BE2C (cell line): ENCODE measurements around the gene OSBPL2.

Source experiments
- DNase-seq: peaks from one replicate; pipeline ENCODE4 v3.0.0-alpha.2; 2020
- H3K27me3 ChIP-seq: fragments of 250-450 bp; sonication (Bioruptor Pico); 2 replicates; pipeline ENCODE4 v1.5.1; 2020; ENCODE audit warnings: mild to moderate bottlenecking
- H3K36me3 ChIP-seq: fragments of 250-450 bp; sonication (Bioruptor Pico); 2 replicates; pipeline ENCODE4 v1.5.1; 2020; ENCODE audit warnings: mild to moderate bottlenecking
- H3K4me1 ChIP-seq: fragments of 250-450 bp; sonication (Bioruptor Pico); 2 replicates; pipeline ENCODE4 v1.5.1; 2020
- H3K4me3 ChIP-seq: 2 replicates; pipeline ENCODE4 v1.5.1; 2011; ENCODE audit warnings: low read depth, low read length
- H3K9me3 ChIP-seq: fragments of 250-450 bp; sonication (Bioruptor Pico); 2 replicates; pipeline ENCODE4 v1.5.1; 2020
- TF ChIP-seq, protein P1 (sequence below): IDR thresholded peaks from 2 replicates; pipeline ENCODE4 v1.5.1; 2012; ENCODE audit warnings: mild to moderate bottlenecking, low read depth, low read length

Gene OSBPL2

DNA sequence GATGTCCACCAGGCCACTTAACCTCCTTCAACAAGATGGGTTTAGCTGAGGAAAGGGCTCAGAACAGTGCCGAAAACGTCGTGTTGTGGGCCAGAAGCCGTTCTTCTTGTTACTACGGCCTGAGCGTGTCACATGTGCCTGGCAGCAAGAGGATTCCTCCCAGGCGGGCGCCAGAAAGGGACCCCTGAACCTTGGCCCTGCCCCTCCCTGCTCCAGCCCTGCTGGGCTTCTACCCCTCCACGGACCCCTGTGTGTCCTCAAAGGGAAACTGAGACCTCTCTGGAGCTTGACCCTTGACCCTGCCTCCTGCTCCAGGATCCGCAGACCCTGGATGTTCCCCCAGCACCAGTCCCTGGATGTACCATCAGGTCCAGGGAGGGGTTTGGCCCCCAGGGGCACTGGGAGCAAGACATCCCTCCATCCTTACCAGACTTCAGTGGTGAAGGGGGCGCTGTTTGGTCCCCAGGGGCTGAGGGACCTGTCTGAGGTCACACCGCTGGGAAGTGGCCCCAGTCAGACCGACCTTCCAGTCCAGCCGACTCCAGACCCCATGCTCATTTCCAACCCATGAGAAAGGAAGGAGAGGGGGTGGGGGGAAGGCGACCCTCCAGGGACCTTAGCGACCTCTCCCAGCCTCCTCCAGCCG lies 28.3 kb upstream of the OSBPL2 start:
- H3K9me3 ChIP-seq = no peaks in the 10 kb centered on the region

DNA sequence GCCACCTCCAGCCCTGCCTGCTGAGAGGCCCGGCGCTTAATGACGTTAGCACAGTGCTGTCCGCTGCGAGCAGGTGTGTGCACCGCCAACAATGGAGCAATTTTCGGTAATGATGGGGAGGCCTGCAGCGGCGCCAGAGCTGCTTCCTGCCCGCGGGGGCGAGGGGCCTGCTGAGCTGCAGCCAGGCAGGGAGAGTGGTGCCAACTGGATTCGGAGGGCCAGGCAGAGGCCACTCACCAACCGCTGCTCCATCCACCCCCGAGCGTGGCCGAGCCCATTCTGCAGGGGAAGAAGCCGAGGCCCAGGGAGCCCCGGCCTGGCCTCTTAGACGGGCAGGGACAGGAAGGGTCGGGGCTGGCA lies 27.8 kb upstream of the OSBPL2 start:
- H3K4me1 ChIP-seq = peaks cover 5% of the 10 kb centered on the region
- H3K4me3 ChIP-seq = peak overlapping the region; percentile 19
- TF ChIP-seq, protein P1, sequence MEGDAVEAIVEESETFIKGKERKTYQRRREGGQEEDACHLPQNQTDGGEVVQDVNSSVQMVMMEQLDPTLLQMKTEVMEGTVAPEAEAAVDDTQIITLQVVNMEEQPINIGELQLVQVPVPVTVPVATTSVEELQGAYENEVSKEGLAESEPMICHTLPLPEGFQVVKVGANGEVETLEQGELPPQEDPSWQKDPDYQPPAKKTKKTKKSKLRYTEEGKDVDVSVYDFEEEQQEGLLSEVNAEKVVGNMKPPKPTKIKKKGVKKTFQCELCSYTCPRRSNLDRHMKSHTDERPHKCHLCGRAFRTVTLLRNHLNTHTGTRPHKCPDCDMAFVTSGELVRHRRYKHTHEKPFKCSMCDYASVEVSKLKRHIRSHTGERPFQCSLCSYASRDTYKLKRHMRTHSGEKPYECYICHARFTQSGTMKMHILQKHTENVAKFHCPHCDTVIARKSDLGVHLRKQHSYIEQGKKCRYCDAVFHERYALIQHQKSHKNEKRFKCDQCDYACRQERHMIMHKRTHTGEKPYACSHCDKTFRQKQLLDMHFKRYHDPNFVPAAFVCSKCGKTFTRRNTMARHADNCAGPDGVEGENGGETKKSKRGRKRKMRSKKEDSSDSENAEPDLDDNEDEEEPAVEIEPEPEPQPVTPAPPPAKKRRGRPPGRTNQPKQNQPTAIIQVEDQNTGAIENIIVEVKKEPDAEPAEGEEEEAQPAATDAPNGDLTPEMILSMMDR = no peak
- peaks cover 2% of the 10 kb centered on the region; the same call in 1 of the 2 replicates for H3K36me3 ChIP-seq
- H3K9me3 ChIP-seq = no peaks in the 10 kb centered on the region
- peak; percentile 59 for DNase-seq
- no peaks in the 10 kb centered on the region for H3K27me3 ChIP-seq

More for the DNA sequence above, 28.3 kb upstream of the OSBPL2 start:
- Histone ChIP-seq H3K27me3 (no peaks in the 10 kb centered on the region), H3K36me3 (no peaks in the 10 kb centered on the region), H3K4me3 (peak overlapping the region; percentile 19), H3K4me1 (peaks cover 5% of the 10 kb centered on the region)
- no peak for DNase-seq
- TF ChIP-seq, protein P1 = peak; percentile 28; the same call in 1 of the 2 replicates

DNA sequence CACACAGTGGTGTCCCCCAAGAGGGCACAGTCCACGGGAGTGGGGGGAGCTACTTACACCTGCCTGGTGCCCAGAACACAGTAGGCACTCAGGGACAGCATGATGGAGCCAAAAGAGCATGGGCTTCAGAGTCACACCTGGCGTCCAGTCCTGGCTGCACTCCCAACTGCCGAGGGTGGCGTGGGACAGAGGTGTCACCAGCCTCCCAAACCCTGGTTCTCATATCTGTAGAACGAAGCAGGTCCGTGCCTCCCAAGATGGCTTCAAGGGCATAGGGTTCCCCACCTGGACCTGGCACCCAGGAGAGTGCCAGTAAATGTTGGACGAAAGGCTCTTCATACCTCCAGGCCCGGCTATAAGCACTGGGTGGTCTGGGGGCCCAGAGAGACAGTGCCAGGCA lies 27.1 kb upstream of the OSBPL2 start:
- no peak for DNase-seq
- no peak overlapping the region for H3K4me3 ChIP-seq
- H3K27me3 ChIP-seq = no peaks in the 10 kb centered on the region
- TF ChIP-seq, protein P1 = no peak
- H3K4me1 ChIP-seq = peaks cover 5% of the 10 kb centered on the region
- no peaks in the 10 kb centered on the region for H3K9me3 ChIP-seq
- peaks cover 7% of the 10 kb centered on the region; the same call in 1 of the 2 replicates for H3K36me3 ChIP-seq

- H3K4me3 ChIP-seq = no peak overlapping the region
- H3K9me3 ChIP-seq = no peaks in the 10 kb centered on the region
- TF ChIP-seq, protein P1 = no peak
- DNase-seq = no peak
- H3K27me3 ChIP-seq = no peaks in the 10 kb centered on the region
- H3K36me3 ChIP-seq = peaks cover 7% of the 10 kb centered on the region; the same call in 1 of the 2 replicates
- peaks cover 5% of the 10 kb centered on the region for H3K4me1 ChIP-seq
Observed at GRCh38 chr20:62211769-62212288, 26.5 kb upstream of the OSBPL2 start.

- H3K9me3 ChIP-seq = no peaks in the 10 kb centered on the region
- H3K36me3 ChIP-seq = peaks cover 7% of the 10 kb centered on the region; the same call in 1 of the 2 replicates
- no peak for DNase-seq
- TF ChIP-seq, protein P1 = no peak
- H3K4me1 ChIP-seq = peaks cover 5% of the 10 kb centered on the region
- H3K27me3 ChIP-seq = no peaks in the 10 kb centered on the region
- H3K4me3 ChIP-seq = no peak overlapping the region
Observed at GRCh38 chr20:62212299-62212698, 26.0 kb upstream of the OSBPL2 start.

DNA sequence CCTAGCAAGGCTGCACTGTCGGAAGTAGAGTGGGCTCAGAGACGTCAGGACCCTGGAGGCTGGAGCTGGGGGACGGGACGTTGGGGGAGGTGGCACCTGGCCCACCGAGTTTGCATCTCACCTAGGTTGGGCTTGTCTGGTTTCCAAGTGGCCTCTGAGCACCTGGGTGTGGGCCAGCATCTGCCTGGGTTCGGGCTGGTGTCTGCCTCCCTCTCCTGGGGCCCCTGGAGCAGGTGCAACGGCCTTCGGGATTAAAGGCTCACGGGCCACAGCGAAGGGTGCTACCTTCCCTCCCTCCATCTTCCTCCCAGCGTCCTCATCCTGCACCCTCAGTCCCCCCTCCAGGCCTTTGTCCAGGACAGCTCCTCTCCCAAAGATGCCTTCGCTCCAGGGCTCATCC lies 24.3 kb upstream of the OSBPL2 start:
- no peak for DNase-seq
- peaks cover 5% of the 10 kb centered on the region for H3K4me1 ChIP-seq
- no peaks in the 10 kb centered on the region; the same call in 1 of the 2 replicates for H3K27me3 ChIP-seq
- no peaks in the 10 kb centered on the region for H3K9me3 ChIP-seq
- TF ChIP-seq, protein P1 = no peak
- H3K36me3 ChIP-seq = peaks cover 7% of the 10 kb centered on the region; the same call in 1 of the 2 replicates
- H3K4me3 ChIP-seq = no peak overlapping the region
